ENCODE results near the gene PTPRS. TPM values are rescaled to one million over a fixed set of nuclear protein-coding genes. Genes with fewer than 3 reads are reported as not detected.

Gene PTPRS
- total RNA-seq, 1 donor, result 218 TPM

DNA sequence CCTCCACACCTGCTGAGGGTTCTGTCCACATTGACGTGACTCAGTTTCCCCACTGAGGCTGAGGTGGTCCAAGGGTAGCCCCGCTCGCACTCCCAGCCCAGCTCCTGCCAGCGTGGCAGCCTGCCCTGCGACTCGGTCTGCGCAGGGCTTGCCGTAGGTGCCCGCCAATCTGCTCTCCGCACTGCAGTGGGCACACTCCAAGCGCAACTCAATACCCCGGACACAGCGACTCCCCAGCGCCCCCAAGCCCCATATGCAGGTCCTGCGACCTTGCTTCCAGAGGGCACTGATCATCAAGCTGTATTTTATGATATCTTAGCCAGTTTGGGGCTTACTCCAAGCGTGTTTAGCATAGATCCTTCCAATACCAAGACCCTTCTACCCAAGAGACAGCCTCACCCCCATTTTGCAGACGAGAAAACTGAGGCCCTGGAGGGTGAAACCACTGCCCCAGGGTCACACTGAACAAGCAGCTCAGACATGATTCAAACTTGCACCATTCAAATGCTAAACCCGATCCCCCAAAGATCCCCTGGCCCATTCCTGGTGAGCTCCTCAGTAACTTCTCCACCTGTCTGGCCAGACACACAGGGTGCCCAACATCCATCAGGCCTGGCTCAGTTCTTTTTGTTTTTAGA lies 13.5 kb downstream of the PTPRS start:
- H4K20me1 ChIP-seq (ENCODE audit: insufficient read depth, low read length), result no peaks in the 10 kb centered on the region
- no peak overlapping the region for H2AFZ ChIP-seq (ENCODE audit: low read length)
- H3K4me3 ChIP-seq (ENCODE audit: insufficient read depth, low read length), result no peak overlapping the region
- no peaks in the 10 kb centered on the region for H3K36me3 ChIP-seq (ENCODE audit: insufficient read depth, low read length)
- H3K27ac ChIP-seq (ENCODE audit: low read depth, low read length), result no peak overlapping the region
- peak; percentile 15 for DNase-seq (ENCODE audit: insufficient read length, low spot score, missing footprints)
- no peak overlapping the region for H3K4me2 ChIP-seq (ENCODE audit: insufficient read depth, low read length)
- TF ChIP-seq, protein P1, sequence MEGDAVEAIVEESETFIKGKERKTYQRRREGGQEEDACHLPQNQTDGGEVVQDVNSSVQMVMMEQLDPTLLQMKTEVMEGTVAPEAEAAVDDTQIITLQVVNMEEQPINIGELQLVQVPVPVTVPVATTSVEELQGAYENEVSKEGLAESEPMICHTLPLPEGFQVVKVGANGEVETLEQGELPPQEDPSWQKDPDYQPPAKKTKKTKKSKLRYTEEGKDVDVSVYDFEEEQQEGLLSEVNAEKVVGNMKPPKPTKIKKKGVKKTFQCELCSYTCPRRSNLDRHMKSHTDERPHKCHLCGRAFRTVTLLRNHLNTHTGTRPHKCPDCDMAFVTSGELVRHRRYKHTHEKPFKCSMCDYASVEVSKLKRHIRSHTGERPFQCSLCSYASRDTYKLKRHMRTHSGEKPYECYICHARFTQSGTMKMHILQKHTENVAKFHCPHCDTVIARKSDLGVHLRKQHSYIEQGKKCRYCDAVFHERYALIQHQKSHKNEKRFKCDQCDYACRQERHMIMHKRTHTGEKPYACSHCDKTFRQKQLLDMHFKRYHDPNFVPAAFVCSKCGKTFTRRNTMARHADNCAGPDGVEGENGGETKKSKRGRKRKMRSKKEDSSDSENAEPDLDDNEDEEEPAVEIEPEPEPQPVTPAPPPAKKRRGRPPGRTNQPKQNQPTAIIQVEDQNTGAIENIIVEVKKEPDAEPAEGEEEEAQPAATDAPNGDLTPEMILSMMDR (IDR thresholded peaks at IDR 0.05; ENCODE audit: extremely low read depth, low read depth, low read length), result no peak
- H3K4me1 ChIP-seq (ENCODE audit: insufficient read depth, low read length), result no peaks in the 10 kb centered on the region
- no peaks in the 10 kb centered on the region for H3K79me2 ChIP-seq (ENCODE audit: insufficient read depth, low read length)
- peaks cover 4% of the 10 kb centered on the region for H3K27me3 ChIP-seq (ENCODE audit: insufficient read depth, low read length)
- H3K9me3 ChIP-seq (ENCODE audit: low read depth, low read length), result no peaks in the 10 kb centered on the region

DNA sequence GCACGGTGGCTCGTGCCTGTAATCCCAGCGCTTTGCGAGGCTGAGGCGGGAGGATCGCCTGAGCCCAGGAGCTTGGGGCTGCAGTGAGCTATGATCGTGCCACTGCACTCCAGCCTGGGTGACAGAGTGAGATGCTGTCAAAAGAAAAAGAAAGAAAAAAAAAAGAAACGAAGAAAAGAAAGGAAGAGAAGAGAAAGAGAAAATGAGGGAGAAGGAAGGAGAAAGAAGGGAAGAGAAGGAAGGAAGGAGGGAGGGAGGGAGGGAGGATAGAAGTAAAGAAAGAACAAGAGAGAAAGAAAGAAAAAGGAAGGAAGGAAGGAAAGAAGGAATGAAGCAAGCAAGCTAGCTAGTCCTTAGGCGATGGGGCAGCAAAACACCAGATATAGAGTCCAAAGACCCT lies 14.1 kb downstream of the PTPRS start:
- Histone ChIP-seq H3K4me3 (ENCODE audit: insufficient read depth, low read length) (no peak overlapping the region), H3K79me2 (ENCODE audit: insufficient read depth, low read length) (no peaks in the 10 kb centered on the region), H3K4me2 (ENCODE audit: insufficient read depth, low read length) (no peak overlapping the region), H3K27ac (ENCODE audit: low read depth, low read length) (no peak overlapping the region), H4K20me1 (ENCODE audit: insufficient read depth, low read length) (peaks cover 2% of the 10 kb centered on the region), H3K4me1 (ENCODE audit: insufficient read depth, low read length) (no peaks in the 10 kb centered on the region), H3K9me3 (ENCODE audit: low read depth, low read length) (no peaks in the 10 kb centered on the region), H3K36me3 (ENCODE audit: insufficient read depth, low read length) (no peaks in the 10 kb centered on the region), H3K27me3 (ENCODE audit: insufficient read depth, low read length) (peaks cover 7% of the 10 kb centered on the region), H2AFZ (ENCODE audit: low read length) (no peak overlapping the region)
- no peak for DNase-seq (ENCODE audit: insufficient read length, low spot score, missing footprints)
- TF ChIP-seq, protein P1 (IDR thresholded peaks at IDR 0.05; ENCODE audit: extremely low read depth, low read depth, low read length), result no peak

DNA sequence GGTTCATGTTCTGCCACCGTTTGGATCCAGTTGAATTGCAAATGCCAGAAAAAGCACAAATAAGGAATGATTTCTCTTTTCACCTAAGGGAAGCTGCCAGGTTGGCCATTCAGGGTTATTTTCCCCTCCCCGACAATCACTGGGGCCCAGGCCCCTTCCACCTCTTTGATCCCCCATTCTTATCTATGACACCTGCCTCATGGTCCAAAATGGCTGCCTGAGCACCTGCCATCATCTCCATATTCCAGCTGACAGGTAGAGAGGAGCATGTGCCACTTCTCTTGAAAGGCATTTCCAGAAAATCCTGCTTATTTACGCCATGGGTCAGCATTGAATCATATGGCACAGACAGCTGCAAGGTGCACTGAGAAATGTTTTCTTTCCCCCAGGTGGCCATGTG lies 15.7 kb downstream of the PTPRS start:
- H3K4me3 ChIP-seq (ENCODE audit: insufficient read depth, low read length), result no peak overlapping the region
- no peak overlapping the region for H3K27ac ChIP-seq (ENCODE audit: low read depth, low read length)
- H3K4me2 ChIP-seq (ENCODE audit: insufficient read depth, low read length), result no peak overlapping the region
- H3K79me2 ChIP-seq (ENCODE audit: insufficient read depth, low read length), result no peaks in the 10 kb centered on the region
- no peaks in the 10 kb centered on the region for H3K4me1 ChIP-seq (ENCODE audit: insufficient read depth, low read length)
- H3K36me3 ChIP-seq (ENCODE audit: insufficient read depth, low read length), result no peaks in the 10 kb centered on the region
- no peak overlapping the region for H2AFZ ChIP-seq (ENCODE audit: low read length)
- TF ChIP-seq, protein P1 (IDR thresholded peaks at IDR 0.05; ENCODE audit: extremely low read depth, low read depth, low read length), result no peak
- peaks cover 2% of the 10 kb centered on the region for H4K20me1 ChIP-seq (ENCODE audit: insufficient read depth, low read length)
- no peaks in the 10 kb centered on the region for H3K9me3 ChIP-seq (ENCODE audit: low read depth, low read length)
- peak; percentile 10 for DNase-seq (ENCODE audit: insufficient read length, low spot score, missing footprints)
- H3K27me3 ChIP-seq (ENCODE audit: insufficient read depth, low read length), result peaks cover 7% of the 10 kb centered on the region

DNA sequence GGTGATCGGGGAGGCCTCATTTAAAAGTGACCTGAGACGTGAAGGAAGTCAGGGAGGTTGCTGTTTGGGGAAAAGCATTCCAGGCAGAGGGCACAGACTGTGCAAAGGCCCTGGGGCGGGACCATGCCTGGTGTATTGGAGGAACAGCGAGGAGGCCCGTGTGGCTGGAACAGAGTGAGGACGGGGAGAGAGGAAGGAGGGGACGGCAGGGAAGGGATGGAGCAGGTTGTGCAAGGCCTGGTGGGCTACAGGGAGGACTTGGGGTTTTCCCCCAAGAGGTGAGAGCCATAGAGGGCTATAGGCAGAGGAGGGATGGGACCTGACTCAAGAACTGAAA lies 17.2 kb downstream of the PTPRS start:
- H4K20me1 ChIP-seq (ENCODE audit: insufficient read depth, low read length), result peaks cover 2% of the 10 kb centered on the region

More for the DNA sequence above, 17.2 kb downstream of the PTPRS start:
- TF ChIP-seq, protein P1 (IDR thresholded peaks at IDR 0.05; ENCODE audit: extremely low read depth, low read depth, low read length), result no peak
- no peak overlapping the region for H3K4me2 ChIP-seq (ENCODE audit: insufficient read depth, low read length)
- no peaks in the 10 kb centered on the region for H3K79me2 ChIP-seq (ENCODE audit: insufficient read depth, low read length)
- no peaks in the 10 kb centered on the region for H3K9me3 ChIP-seq (ENCODE audit: low read depth, low read length)
- no peaks in the 10 kb centered on the region for H3K4me1 ChIP-seq (ENCODE audit: insufficient read depth, low read length)
- no peaks in the 10 kb centered on the region for H3K36me3 ChIP-seq (ENCODE audit: insufficient read depth, low read length)
- no peak for DNase-seq (ENCODE audit: insufficient read length, low spot score, missing footprints)
- H3K27me3 ChIP-seq (ENCODE audit: insufficient read depth, low read length), result peaks cover 7% of the 10 kb centered on the region
- no peak overlapping the region for H3K4me3 ChIP-seq (ENCODE audit: insufficient read depth, low read length)
- H2AFZ ChIP-seq (ENCODE audit: low read length), result no peak overlapping the region
- H3K27ac ChIP-seq (ENCODE audit: low read depth, low read length), result no peak overlapping the region

Data from osteoblast (primary cell).